WTC11 (cell line): ENCODE data around the gene MSH3. TPM values are rescaled to one million over a fixed set of nuclear protein-coding genes. Genes with fewer than 3 reads are reported as not detected.

Source experiments
- ATAC-seq: fragments of 200-7000 bp; cut with Tn5 transposase; 2 replicates; pipeline ENCODE4 v1.10.0; 2021; ENCODE audit warnings: mild to moderate bottlenecking, moderate library complexity
- CTCF ChIA-PET: fragments of 300-600 bp; sonication (Branson Sonifier 250); formaldehyde crosslinking; loops from one replicate; lab custom pipeline; 2021; ENCODE audit warnings: antibody characterized with exemption; lab: Charles Lee
- POLR2A ChIA-PET: fragments of 350-600 bp; sonication (Branson Sonifier 250); formaldehyde crosslinking; loops from one replicate; lab custom pipeline; 2021; ENCODE audit warnings: antibody characterized with exemption; lab: Charles Lee
- DNase-seq: peaks from one replicate; pipeline ENCODE4 v3.0.0; 2021; ENCODE audit warnings: low spot score
- H3K27ac Mint-ChIP-seq: 2 replicates; pipeline ENCODE4 v1.8.0; 2021; ENCODE audit warnings: mixed read lengths
- H3K27me3 Mint-ChIP-seq: 2 replicates; pipeline ENCODE4 v1.8.0; 2021; ENCODE audit warnings: low read depth, mild to moderate bottlenecking, moderate library complexity, mixed read lengths
- H3K36me3 Mint-ChIP-seq: 2 replicates; pipeline ENCODE4 v1.8.0; 2021; ENCODE audit warnings: mixed read lengths
- H3K4me1 Mint-ChIP-seq: 2 replicates; pipeline ENCODE4 v1.8.0; 2022; ENCODE audit warnings: mixed read lengths
- H3K4me3 Mint-ChIP-seq: 2 replicates; pipeline ENCODE4 v1.8.0; 2021; ENCODE audit warnings: mild to moderate bottlenecking, moderate library complexity, mixed read lengths
- H3K9me3 Mint-ChIP-seq: 2 replicates; pipeline ENCODE4 v1.8.0; 2021; ENCODE audit warnings: mixed read lengths
- AFF4 ChIP-seq: sonication (generic); formaldehyde crosslinking; IDR thresholded peaks from 2 replicates; pipeline ENCODE4 v1.8.1; 2023; ENCODE audit warnings: mild to moderate bottlenecking, missing genetic modification reagents, borderline replicate concordance
- E2F4 ChIP-seq: sonication (generic); formaldehyde crosslinking; IDR thresholded peaks from 2 replicates; pipeline ENCODE4 v1.8.1; 2022; ENCODE audit warnings: low read depth, mild to moderate bottlenecking, moderate library complexity, missing genetic modification reagents, borderline replicate concordance
- FOXJ3 ChIP-seq: sonication (generic); formaldehyde crosslinking; IDR thresholded peaks from 2 replicates; pipeline ENCODE4 v1.9.0; 2021; ENCODE audit warnings: missing genetic modification reagents, mild to moderate bottlenecking, borderline replicate concordance
- FOXK1 ChIP-seq: sonication (generic); formaldehyde crosslinking; IDR thresholded peaks from 2 replicates; pipeline ENCODE4 v1.8.0; 2022; ENCODE audit warnings: mild to moderate bottlenecking, moderate library complexity, missing genetic modification reagents
- GRHL2 ChIP-seq: fragments of 250-450 bp; sonication (Bioruptor Pico); IDR thresholded peaks from 2 replicates; pipeline ENCODE4 v1.8.0; 2022; ENCODE audit warnings: mild to moderate bottlenecking, moderate library complexity; ENCODE audit not compliant: insufficient replicate concordance, severe bottlenecking
- GTF2I ChIP-seq: fragments of 250-450 bp; sonication (Bioruptor Pico); conservative IDR thresholded peaks from 2 replicates; pipeline ENCODE4 v1.4.0; 2021; ENCODE audit warnings: mild to moderate bottlenecking
- OVOL2 ChIP-seq: fragments of 250-450 bp; sonication (Bioruptor Pico); IDR thresholded peaks from 2 replicates; pipeline ENCODE4 v1.9.0; 2021; ENCODE audit warnings: mild to moderate bottlenecking, borderline replicate concordance
- PRDM15 ChIP-seq: sonication (generic); formaldehyde crosslinking; IDR thresholded peaks from 2 replicates; pipeline ENCODE4 v1.8.0; 2022; ENCODE audit warnings: missing genetic modification reagents
- SOX15 ChIP-seq: fragments of 250-450 bp; sonication (Bioruptor Pico); IDR thresholded peaks from 2 replicates; pipeline ENCODE4 v1.9.0; 2021; ENCODE audit warnings: mild to moderate bottlenecking
- STAT6 ChIP-seq: sonication (generic); formaldehyde crosslinking; conservative IDR thresholded peaks from 2 replicates; pipeline ENCODE4 v1.8.1; 2023; ENCODE audit warnings: mild to moderate bottlenecking, low read depth, missing genetic modification reagents, moderate library complexity
- TCF7 ChIP-seq: sonication (generic); formaldehyde crosslinking; IDR thresholded peaks from 2 replicates; pipeline ENCODE4 v1.8.0; 2022; ENCODE audit warnings: mild to moderate bottlenecking, low read depth, missing genetic modification reagents, moderate library complexity
- TEAD1 ChIP-seq: sonication (generic); formaldehyde crosslinking; IDR thresholded peaks from 2 replicates; pipeline ENCODE4 v1.8.0; 2022; ENCODE audit warnings: mild to moderate bottlenecking, missing genetic modification reagents
- ZNF219 ChIP-seq: sonication (generic); formaldehyde crosslinking; IDR thresholded peaks from 2 replicates; pipeline ENCODE4 v1.8.0; 2023; ENCODE audit warnings: missing genetic modification reagents, mild to moderate bottlenecking, borderline replicate concordance
- ZNF263 ChIP-seq: sonication (generic); formaldehyde crosslinking; IDR thresholded peaks from 2 replicates; pipeline ENCODE4 v1.8.1; 2022; ENCODE audit warnings: low read depth, mild to moderate bottlenecking, moderate library complexity, missing genetic modification reagents
- ZNF416 ChIP-seq: fragments of 250-450 bp; sonication (Bioruptor Pico); IDR thresholded peaks from 2 replicates; pipeline ENCODE4 v1.9.0; 2021; ENCODE audit warnings: mild to moderate bottlenecking, inconsistent platforms
- ZNF425 ChIP-seq: fragments of 250-450 bp; sonication (Bioruptor Pico); conservative IDR thresholded peaks from 2 replicates; pipeline ENCODE4 v1.9.0; 2021; ENCODE audit warnings: mild to moderate bottlenecking
- ZNF671 ChIP-seq: fragments of 250-450 bp; sonication (Bioruptor Pico); IDR thresholded peaks from 2 replicates; pipeline ENCODE4 v1.8.0; 2021; ENCODE audit warnings: mild to moderate bottlenecking
- total RNA-seq: library from RNA; stranded (reverse); gene quantifications from 3 replicates; pipeline ENCODE4 v1.2.3, GENCODE V29; 2021

Gene MSH3
- total RNA-seq, 1 experiment from 2014 or later, result 14.6 TPM

- no peak for TF ChIP-seq ZNF425
Observed at GRCh38 chr5:80620211-80620610, 34.2 kb upstream of the MSH3 start (continued).

GRCh38 chr5:80622756-80623155 is 31.7 kb upstream of the MSH3 start:
- Mint-ChIP-seq H3K27ac (no peak overlapping the region), H3K4me1 (no peaks in the 10 kb centered on the region), H3K4me3 (no peak overlapping the region), H3K27me3 (no peaks in the 10 kb centered on the region), H3K36me3 (0 out of 2 replicates have a peak, but pooled peaks cover 3% of the 10 kb centered on the region), H3K9me3 (no peaks in the 10 kb centered on the region)
- CTCF ChIA-PET, result no interaction called here
- DNase-seq, result no peak
- POLR2A ChIA-PET, result no interaction called here
- TF ChIP-seq STAT6 (CRISPR knock-in tag) (no peak), OVOL2 (CRISPR knock-in tag) (no peak), TCF7 (CRISPR knock-in tag) (no peak), ZNF219 (CRISPR knock-in tag) (no peak), ZNF263 (CRISPR knock-in tag) (no peak), PRDM15 (no peak), TEAD1 (CRISPR knock-in tag) (no peak), FOXK1 (CRISPR knock-in tag) (no peak), SOX15 (CRISPR knock-in tag) (no peak), GRHL2 (CRISPR knock-in tag) (no peak), FOXJ3 (no peak), ZNF416 (CRISPR knock-in tag) (no peak), AFF4 (CRISPR knock-in tag) (no peak), GTF2I (CRISPR knock-in tag) (no peak), ZNF671 (CRISPR knock-in tag) (no peak), E2F4 (CRISPR knock-in tag) (no peak)
- ATAC-seq, result no peak
